MM.1S (cell line): ENCODE measurements around the gene NDUFC1.

ENCODE experiments used
- DNase-seq: peaks from one replicate; pipeline ENCODE4 v3.0.0-alpha.2; 2015
- H2AFZ ChIP-seq: fragments of 300-600 bp; sonication (generic); 2 replicates; pipeline ENCODE4 v1.6.0; 2016; ENCODE audit warnings: antibody characterized with exemption, low read length
- H3F3A ChIP-seq: fragments of 300-600 bp; sonication (generic); 2 replicates; pipeline ENCODE4 v1.6.1; 2016; ENCODE audit warnings: mild to moderate bottlenecking, antibody characterized with exemption, low read length, moderate library complexity, mixed read lengths; ENCODE audit not compliant: insufficient read depth
- H3K27ac ChIP-seq: fragments of 300-600 bp; sonication (generic); 2 replicates; pipeline ENCODE4 v1.5.1; 2016; ENCODE audit warnings: mild to moderate bottlenecking, low read length
- H3K27me3 ChIP-seq: fragments of 300-600 bp; sonication (generic); replicated peaks from 2 replicates; pipeline ENCODE4 v1.6.0; 2016; ENCODE audit warnings: low read length; ENCODE audit not compliant: insufficient read depth
- H3K36me3 ChIP-seq: fragments of 300-600 bp; sonication (generic); replicated peaks from 2 replicates; pipeline ENCODE4 v1.6.1; 2016; ENCODE audit warnings: mild to moderate bottlenecking, low read length, mixed read lengths; ENCODE audit not compliant: insufficient read depth
- H3K4me1 ChIP-seq: fragments of 300-600 bp; sonication (generic); 2 replicates; pipeline ENCODE4 v1.6.1; 2016; ENCODE audit warnings: low read length, mixed read lengths
- H3K4me2 ChIP-seq: fragments of 300-600 bp; sonication (generic); 2 replicates; pipeline ENCODE4 v1.6.0; 2016; ENCODE audit warnings: low read depth, low read length
- H3K4me3 ChIP-seq: fragments of 300-600 bp; sonication (generic); 2 replicates; pipeline ENCODE4 v1.5.1; 2016; ENCODE audit warnings: low read length, mixed read lengths
- H3K79me2 ChIP-seq: fragments of 300-600 bp; sonication (generic); 2 replicates; pipeline ENCODE4 v1.6.1; 2016; ENCODE audit warnings: mixed run types, low read length, mixed read lengths
- H3K9ac ChIP-seq: fragments of 300-600 bp; sonication (generic); 2 replicates; pipeline ENCODE4 v1.6.1; 2016; ENCODE audit warnings: low read length, mixed read lengths
- H3K9me2 ChIP-seq: fragments of 300-600 bp; sonication (generic); replicated peaks from 2 replicates; pipeline ENCODE4 v1.6.1; 2016; ENCODE audit warnings: mild to moderate bottlenecking, low read length, mixed read lengths; ENCODE audit not compliant: insufficient read depth
- H3K9me3 ChIP-seq: fragments of 300-600 bp; sonication (generic); replicated peaks from 2 replicates; pipeline ENCODE4 v1.6.1; 2016; ENCODE audit warnings: mild to moderate bottlenecking, low read length, mixed read lengths; ENCODE audit not compliant: insufficient read depth
- H4K20me1 ChIP-seq: fragments of 300-600 bp; sonication (generic); 2 replicates; pipeline ENCODE4 v1.6.1; 2016; ENCODE audit warnings: mild to moderate bottlenecking, low read length, moderate library complexity, mixed read lengths; ENCODE audit not compliant: insufficient read depth
- EZH2 ChIP-seq: fragments of 300-600 bp; sonication (generic); optimal IDR thresholded peaks from 2 replicates; pipeline ENCODE3; 2017; ENCODE audit warnings: low read depth, mild to moderate bottlenecking, antibody characterized with exemption, low read length, mixed read lengths
- EZH2phosphoT487 ChIP-seq: fragments of 300-600 bp; sonication (generic); IDR thresholded peaks from 2 replicates; pipeline ENCODE4 v1.6.1; 2018; ENCODE audit warnings: antibody characterized with exemption, low read length
- TF ChIP-seq, protein P1 (sequence below): fragments of 300-600 bp; sonication (generic); IDR thresholded peaks from 2 replicates; pipeline ENCODE4 v1.5.1; 2016; ENCODE audit warnings: antibody characterized with exemption, low read length, mixed read lengths

The NDUFC1 gene

DNA sequence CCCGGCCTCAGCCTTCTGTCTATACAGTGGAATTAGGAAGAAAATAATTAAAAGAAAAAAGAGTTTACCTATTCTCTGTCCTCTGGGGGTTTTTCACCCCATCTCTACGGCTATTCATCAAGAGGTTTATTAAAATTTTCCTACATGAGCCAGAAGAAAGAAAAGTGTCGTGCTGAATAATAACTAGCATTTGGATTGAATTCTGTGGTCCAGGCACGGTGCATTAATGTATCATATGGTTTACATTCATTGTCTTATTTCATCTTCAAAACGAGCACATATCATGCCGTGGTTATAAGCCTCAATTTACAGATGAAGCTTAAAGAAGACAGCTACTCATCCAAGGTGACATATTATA is 6.4 kb downstream of the NDUFC1 start:
- Histone ChIP-seq H3K79me2 (peaks cover 51% of the 10 kb centered on the region), H3K4me2 (peak overlapping the region; percentile 93), H3K9me3 (no peaks in the 10 kb centered on the region), H3K9ac (peak overlapping the region; percentile 91; the same call in 1 of the 2 replicates), H3K27me3 (no peaks in the 10 kb centered on the region), H4K20me1 (no peaks in the 10 kb centered on the region), H3K9me2 (no peaks in the 10 kb centered on the region), H3K4me3 (peak overlapping the region; percentile 96), H2AFZ (peak overlapping the region; percentile 29), H3K36me3 (no peaks in the 10 kb centered on the region), H3K4me1 (peaks cover 22% of the 10 kb centered on the region), H3F3A (peaks cover 22% of the 10 kb centered on the region), H3K27ac (no peak overlapping the region; the same call in 1 of the 2 replicates)
- TF ChIP-seq, protein P1, sequence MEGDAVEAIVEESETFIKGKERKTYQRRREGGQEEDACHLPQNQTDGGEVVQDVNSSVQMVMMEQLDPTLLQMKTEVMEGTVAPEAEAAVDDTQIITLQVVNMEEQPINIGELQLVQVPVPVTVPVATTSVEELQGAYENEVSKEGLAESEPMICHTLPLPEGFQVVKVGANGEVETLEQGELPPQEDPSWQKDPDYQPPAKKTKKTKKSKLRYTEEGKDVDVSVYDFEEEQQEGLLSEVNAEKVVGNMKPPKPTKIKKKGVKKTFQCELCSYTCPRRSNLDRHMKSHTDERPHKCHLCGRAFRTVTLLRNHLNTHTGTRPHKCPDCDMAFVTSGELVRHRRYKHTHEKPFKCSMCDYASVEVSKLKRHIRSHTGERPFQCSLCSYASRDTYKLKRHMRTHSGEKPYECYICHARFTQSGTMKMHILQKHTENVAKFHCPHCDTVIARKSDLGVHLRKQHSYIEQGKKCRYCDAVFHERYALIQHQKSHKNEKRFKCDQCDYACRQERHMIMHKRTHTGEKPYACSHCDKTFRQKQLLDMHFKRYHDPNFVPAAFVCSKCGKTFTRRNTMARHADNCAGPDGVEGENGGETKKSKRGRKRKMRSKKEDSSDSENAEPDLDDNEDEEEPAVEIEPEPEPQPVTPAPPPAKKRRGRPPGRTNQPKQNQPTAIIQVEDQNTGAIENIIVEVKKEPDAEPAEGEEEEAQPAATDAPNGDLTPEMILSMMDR: no peak
- TF ChIP-seq EZH2phosphoT487 (no peak), EZH2 (no peak)
- DNase-seq: no peak

DNA sequence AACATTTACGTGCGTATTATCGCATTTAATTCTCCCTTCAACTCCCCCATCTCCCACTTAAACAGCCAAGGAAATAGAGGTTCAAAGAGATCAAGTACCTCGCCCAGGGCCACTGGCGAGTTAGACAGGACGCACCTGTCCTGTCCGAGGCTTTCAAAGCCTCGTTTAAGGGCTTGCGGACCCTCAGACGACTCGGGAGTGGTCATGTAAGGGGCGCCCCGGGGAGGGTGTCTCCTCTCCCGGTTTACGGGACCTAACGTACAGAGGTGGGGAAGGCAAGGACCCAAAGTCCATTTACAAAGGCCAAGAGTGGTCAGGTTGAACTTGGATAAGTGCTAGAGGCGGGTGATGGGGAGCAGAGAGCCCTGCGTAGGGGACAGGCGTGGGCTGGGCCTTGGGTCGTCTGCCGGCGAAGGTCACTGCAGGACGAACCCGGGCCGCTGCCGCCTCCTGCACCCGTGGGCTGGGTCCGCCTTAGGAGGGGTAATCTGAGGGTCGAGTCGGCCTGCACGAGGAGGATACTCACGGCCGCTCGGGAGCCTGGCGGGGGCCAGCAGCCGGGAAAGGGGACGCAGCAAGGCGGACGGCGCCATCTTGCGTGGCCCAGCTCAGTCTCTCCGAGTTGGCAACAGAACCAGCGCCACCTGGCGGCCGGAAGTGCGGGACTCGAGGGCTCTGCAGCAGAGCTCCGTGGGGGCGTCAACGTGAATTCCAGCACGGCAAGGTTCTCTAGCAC is 6.9 kb downstream of the NDUFC1 start:
- Histone ChIP-seq H3F3A (peaks cover 16% of the 10 kb centered on the region), H3K4me1 (peaks cover 22% of the 10 kb centered on the region), H3K4me3 (peak overlapping the region; percentile 96), H3K9me2 (no peaks in the 10 kb centered on the region), H3K9ac (peak overlapping the region; percentile 91), H3K79me2 (peaks cover 47% of the 10 kb centered on the region), H2AFZ (peak overlapping the region; percentile 97), H3K4me2 (peak overlapping the region; percentile 93), H3K27ac (peak overlapping the region; percentile 66), H4K20me1 (no peaks in the 10 kb centered on the region), H3K9me3 (no peaks in the 10 kb centered on the region), H3K36me3 (peaks cover under 1% of the 10 kb centered on the region), H3K27me3 (no peaks in the 10 kb centered on the region)
- DNase-seq: peak; percentile 96
- TF ChIP-seq, protein P1: peak; percentile 91
- no peak for TF ChIP-seq EZH2phosphoT487

DNA sequence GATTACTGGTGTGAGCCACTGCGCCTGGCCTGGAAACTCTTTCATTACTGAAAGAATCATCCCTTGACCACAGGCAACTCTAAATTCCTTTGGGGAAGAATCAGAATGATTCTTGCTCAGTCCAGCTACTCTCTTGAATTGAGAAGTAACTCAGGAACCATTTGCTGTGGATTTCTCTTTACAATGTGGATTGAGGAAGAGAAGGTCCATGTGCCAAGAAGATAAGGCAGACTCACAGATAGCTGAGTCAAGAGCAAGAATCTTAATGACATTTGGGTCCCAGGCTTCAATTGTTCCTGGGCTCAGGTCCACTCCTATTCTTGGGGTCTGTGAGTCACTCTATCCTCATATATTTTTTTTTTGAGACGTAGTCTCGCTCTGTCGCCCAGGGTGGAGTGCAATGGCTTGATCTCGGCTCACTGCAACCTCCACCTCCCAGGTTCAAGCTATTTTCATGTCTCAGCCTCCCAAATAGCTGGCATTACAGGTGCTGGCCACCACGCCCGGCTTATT is 16.0 kb downstream of the NDUFC1 start:
- Histone ChIP-seq H3K9me3 (no peaks in the 10 kb centered on the region), H3K4me2 (no peak overlapping the region), H3K27me3 (no peaks in the 10 kb centered on the region), H3K9ac (no peak overlapping the region), H3K4me3 (no peak overlapping the region), H3K27ac (no peak overlapping the region), H3K36me3 (peaks cover 3% of the 10 kb centered on the region), H3K4me1 (peaks cover 7% of the 10 kb centered on the region; the same call in 1 of the 2 replicates), H3K9me2 (no peaks in the 10 kb centered on the region), H3K79me2 (no peaks in the 10 kb centered on the region), H2AFZ (no peak overlapping the region), H3F3A (no peaks in the 10 kb centered on the region), H4K20me1 (no peaks in the 10 kb centered on the region)
- TF ChIP-seq, protein P1: no peak
- TF ChIP-seq EZH2phosphoT487 (no peak), EZH2 (no peak)
- no peak for DNase-seq
